Stimulated activated CD4-positive, alpha-beta T cell treated with anti-CD3 and anti-CD28 coated beads, TNF-alpha, amount 100 ng/mL, for 1 hour (primary cell): ENCODE results near the gene PERM1.
"Not testable (repeated sequence)": the region's sequence is repeated elsewhere in the genome, so short reads cannot be mapped to it uniquely, and the experiment has no call there.

Source experiments
- DNase-seq, 3 donors: peaks; one replicate each; pipeline ENCODE4 v3.0.0-alpha.2; 2020; ENCODE audit warnings: low read depth in 3 of 3, low spot score in 1 of 3

Gene PERM1

GRCh38 chr1:981955-982558 is at the start of gene PERM1:
Gene PERM1 (minus strand): TSS chr1:982093. CDS start chr1:981029, 1,064 bp downstream.
- DNase-seq = no peak

DNA sequence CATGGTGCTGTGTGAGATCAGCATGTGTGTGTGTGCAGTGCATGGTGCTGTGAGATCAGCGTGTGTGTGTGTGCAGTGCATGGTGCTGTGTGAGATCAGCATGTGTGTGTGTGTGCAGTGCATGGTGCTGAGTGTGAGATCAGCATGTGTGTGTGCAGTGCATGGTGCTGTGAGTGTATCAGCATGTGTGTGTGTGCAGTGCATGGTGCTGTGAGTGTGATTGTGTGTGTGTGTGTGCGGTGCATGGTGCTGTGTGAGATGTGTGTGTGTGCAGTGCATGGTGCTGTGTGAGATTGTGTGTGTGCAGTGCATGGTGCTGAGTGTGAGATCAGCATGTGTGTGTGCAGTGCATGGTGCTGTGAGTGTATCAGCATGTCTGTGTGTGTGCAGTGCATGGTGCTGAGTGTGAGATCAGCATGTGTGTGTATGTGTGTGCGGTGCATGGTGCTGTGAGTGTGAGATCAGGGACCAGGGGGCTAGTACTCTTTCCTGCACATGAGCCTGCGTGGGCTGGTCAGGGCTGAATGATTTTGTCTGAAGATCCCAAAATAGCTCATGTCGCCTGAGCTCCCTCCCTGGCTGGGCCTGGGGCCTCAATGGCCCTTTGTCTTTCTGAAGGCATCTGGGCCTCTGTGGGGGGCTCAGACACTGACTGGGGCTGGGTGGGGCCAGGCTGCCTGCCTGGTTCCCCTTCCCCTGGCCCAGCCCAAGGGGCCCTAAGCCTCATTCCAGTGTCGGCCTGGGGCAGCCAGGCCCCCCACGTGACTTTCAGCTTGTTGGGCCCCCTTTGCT is 49.2 kb upstream of the PERM1 start:
- DNase-seq = not testable (repeated sequence)

DNA sequence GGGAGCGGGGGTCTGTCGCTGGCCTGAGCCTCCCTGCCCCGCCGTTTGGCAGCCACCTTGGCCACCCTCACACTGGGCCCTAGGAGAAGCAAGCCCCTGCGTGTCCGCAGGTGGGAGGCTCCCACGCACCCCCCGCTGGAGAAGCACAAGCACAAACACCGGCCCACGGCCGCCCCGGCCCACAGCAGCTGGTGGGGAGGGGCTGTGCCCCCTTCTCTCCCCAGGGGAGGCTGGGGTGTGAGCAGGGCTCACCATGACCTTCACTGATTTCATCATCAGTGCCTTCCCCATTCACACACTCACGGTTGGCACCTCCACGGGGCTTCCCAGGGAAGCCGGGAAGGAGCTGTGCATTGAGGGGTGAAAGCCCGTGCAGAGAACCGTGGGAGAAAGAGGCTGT is 45.9 kb upstream of the PERM1 start:
- DNase-seq = no peak

- DNase-seq = no peak
Measured at GRCh38 chr1:1026599-1027413, 44.9 kb upstream of the PERM1 start.

DNA sequence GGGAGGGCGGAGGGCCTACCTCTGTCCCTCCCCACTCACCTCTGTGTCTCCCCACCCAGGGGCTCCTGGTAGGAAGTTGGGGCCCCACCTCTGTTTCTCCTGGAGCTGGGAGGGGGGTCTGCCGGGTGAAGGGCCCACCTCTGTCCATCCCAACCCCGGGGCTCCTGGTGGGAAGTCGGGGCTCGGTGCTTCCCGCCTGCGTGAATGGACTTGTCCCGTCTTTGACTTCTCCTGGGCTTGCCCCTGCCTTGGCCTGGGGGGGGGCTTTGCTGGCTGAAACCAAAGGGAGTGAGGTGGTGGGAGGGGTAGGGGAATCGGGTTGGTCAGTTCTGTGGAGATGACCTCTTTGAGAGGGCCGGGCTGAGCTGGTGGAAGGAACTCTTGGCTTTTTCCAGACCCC is 43.8 kb upstream of the PERM1 start:
- DNase-seq = no peak

DNA sequence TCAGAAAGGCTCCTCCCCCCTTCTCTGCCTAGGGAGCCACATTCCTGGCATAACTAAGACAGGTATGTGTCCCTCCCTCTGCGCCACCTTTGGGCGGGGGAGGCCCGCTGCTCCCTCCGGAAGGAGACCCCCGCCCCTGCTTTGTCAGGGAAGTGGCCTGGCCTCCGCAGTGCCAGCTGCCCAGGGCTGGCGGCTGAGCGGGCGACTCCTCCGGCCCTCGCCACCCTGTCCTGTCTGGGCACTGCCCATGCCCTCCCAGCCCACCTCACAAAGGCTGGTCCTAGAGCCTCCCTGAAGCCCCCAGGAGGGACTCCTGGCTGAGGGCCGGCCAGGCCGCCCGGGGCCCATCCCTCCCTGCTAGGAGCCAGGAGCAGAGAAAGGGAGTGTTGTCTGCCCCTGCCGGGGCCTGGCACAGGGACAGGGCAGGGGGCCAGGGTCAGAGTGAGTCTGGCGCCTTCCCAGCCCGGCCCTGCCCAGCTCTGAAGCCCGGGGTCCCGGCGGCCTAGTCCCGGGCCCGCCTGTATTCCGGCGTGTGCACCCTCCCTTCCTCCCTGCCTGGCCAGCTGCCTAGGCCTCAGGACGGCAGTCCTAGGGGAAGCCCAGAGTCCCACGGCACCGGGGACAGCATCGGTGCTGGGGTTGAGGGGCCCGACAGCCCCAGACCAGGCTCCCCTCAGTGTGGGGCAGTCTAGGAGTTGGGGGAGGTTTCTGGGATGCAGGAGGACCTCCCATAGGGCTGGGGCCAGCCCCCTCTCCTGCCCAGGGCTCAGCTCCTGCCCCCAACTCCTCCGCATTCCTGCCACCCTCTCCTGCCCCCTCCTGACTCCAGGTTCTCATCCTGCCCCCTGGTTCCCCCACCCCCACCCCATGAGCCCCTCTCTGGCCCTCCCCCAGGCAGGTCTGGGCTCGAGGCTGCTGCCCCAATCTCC is 43.1 kb upstream of the PERM1 start:
- DNase-seq = no peak

GRCh38 chr1:1024149-1024770 is 42.4 kb upstream of the PERM1 start:
- DNase-seq = no peak

DNA sequence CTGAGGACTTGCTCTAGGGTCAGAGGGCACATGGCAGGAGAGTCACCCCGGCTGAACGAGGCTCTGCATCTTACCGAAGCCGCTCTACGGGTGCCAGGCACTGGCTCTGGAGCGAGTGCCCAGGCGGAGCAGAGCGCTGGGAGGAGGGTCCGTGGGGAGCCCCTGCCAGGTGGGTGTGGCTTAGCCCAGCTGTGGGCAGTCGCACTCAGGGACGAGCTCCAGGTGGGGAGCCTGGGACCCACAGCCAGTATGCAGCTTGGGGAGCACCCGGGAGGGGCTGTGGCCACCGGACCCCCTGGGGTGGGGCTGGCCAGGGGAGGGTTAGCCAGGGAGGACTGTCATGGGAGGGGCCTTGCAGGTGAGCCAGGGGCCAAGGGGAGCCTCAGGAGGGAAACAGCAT is 41.8 kb upstream of the PERM1 start:
- DNase-seq = no peak

DNA sequence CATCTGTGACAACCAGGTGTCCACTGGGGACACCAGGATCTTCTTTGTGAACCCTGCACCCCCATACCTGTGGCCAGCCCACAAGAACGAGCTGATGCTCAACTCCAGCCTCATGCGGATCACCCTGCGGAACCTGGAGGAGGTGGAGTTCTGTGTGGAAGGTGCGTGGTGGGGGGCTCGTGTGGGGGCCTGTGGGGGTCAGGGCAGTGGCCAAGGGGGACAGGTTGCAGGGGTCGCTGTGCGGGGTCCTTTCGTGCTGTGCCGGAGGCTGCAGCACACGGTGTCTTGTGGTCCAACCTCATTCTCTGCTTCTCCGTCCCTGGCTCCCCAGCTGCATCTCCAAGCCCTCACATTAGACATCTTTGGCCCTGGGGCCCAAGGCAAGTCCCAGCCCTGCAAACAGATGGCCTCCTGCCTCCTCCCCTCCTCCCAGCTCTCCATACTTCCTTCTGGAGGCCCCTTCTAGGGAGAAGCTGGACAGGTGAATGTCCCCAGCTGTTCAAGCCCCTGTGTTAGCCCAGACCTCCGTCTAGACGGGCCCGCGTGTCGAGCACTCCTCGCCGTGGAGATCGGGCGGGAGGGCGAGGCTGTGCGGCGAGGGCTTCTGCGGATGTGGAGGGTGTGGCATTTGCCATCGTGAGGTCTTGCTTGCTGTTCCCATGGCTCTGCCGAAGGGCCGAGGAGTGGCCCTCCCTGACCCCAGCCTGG is 40.6 kb upstream of the PERM1 start:
- no peak for DNase-seq

GRCh38 chr1:1021920-1022259 is 40.0 kb upstream of the PERM1 start:
- no peak for DNase-seq

GRCh38 chr1:1021010-1021919 is 39.4 kb upstream of the PERM1 start:
- DNase-seq = no peak

- DNase-seq = no peak
Measured at GRCh38 chr1:1020415-1021009, 38.6 kb upstream of the PERM1 start.

DNA sequence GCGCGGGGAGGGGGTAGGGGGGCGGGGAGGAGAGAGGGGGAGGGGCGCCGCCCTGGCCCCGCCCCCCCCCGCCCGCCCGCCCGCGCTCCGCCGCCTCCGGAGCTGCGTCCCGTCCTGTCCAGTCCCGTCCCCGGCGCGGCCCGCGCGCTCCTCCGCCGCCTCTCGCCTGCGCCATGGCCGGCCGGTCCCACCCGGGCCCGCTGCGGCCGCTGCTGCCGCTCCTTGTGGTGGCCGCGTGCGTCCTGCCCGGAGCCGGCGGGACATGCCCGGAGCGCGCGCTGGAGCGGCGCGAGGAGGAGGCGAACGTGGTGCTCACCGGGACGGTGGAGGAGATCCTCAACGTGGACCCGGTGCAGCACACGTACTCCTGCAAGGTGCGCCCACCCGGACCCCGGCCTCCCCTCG is 38.1 kb upstream of the PERM1 start, which contains the start of gene AGRN:
Gene AGRN (plus strand): TSS at position 121 of the 405 bp plus-strand sequence. CDS start 53 bp downstream, at position 174.
- DNase-seq = no peak

DNA sequence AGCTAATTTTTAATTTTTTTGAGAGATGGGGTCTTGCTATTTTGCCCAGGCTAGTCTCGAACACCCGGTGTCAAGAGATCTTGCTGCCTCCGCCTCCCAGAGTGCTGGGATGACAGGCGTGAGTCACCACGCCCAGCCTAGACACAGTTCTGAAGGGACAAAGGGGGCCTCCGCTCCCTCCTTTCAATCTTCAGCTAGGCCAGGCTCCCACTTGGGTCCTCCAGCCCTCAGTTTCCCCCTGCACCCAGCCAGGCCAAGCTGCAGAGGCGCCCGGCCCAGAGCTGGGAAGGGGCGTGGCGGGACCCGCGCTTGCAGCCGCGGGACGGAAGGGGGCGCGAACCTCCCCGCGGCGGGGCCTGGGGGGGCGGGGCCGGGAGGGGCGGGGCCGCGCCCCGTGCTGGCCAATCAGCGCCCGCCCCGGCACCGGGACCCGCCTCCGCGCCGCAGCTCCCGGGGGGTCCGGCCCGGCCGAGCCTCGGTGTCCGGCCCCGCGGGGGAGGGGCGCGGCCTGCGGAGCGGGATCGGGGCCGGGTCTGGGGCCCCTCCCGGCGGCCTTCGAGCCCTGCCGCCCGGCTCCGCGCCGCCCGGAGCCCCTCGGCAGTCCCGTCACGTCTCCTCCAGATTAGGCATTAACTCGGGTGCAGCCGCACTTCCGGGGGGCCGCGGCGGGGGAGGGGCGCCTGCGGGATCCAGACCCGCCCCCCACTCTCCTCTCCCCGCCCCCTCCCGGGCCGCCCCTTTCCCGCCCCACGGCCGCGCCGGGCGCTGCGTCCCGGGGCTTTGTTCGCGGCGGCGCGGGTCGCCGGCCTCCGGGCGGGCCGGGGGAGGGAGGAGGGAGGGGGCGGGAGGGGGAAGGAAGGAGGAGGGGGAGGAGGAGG is 37.5 kb upstream of the PERM1 start:
- peak; percentile 50 to 75 (median 68) for DNase-seq

- not testable (repeated sequence) for DNase-seq
Measured at GRCh38 chr1:1018321-1018685, 36.4 kb upstream of the PERM1 start.

DNA sequence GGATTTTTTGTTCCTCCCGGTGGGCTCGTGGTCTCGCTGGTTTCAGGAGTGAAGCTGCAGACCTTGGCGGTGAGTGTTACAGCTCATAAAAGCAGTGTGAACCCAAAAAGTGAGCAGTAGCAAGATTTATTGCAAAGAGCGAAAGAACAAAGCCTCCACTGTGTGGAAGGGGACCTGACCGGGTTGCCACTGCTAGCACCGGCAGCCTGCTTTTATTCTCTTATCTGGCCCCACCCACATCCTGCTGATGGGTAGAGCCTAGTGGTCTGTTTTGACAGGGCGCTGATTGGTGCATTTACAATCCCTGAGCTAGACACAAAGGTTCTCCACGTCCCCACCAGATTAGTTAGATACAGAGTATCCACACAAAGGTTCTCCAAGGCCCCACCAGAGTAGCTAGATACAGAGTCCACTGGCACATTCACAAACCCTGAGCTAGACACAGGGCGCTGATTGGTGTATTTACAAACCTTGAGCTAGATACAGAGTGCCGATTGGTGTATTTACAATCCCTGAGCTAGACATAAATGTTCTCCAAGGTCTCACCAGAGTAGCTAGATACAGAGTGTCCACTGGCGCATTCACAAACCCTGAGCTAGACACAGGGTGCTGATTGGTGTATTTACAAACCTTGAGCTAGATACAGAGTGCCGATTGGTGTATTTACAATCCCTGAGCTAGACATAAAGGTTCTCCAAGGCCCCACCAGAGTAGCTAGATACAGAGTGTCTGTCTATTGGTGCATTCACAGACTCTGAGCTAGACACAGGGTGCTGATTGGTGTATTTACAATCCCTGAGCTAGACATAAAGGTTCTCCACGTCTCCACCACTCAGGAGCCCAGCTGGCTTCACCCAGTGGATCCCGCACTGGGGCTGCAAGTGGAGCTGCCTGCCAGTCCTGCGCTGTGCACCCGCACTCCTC is 35.8 kb upstream of the PERM1 start:
- DNase-seq = not testable (repeated sequence)
